GM21360 (cell line): ENCODE results near the gene CSMD2.

Source experiments
- ATAC-seq: cut with Tn5 transposase; IDR thresholded peaks from one replicate; pipeline ENCODE4 v1.9.1; 2021; ENCODE audit warnings: mild to moderate bottlenecking, moderate library complexity; ENCODE audit not compliant: unreplicated experiment

The CSMD2 gene

GRCh38 chr1:33867684-33868083 is 297.3 kb downstream of the CSMD2 start:
- no peak for ATAC-seq

GRCh38 chr1:33866281-33866680 is 298.7 kb downstream of the CSMD2 start:
- no peak for ATAC-seq

GRCh38 chr1:33864460-33865389 is 300.3 kb downstream of the CSMD2 start:
- no peak for ATAC-seq

GRCh38 chr1:33863779-33864178 is 301.3 kb downstream of the CSMD2 start, which contains the start of gene HMGB4:
TSS of gene HMGB4 (plus strand) at chr1:33864079. CDS start at chr1:33864192, 113 bp downstream.
- ATAC-seq = no peak

- ATAC-seq = no peak
Observed at GRCh38 chr1:33860671-33861070, 304.4 kb downstream of the CSMD2 start.

- ATAC-seq = no peak
Observed at GRCh38 chr1:33854091-33854490, 310.9 kb downstream of the CSMD2 start.

- no peak for ATAC-seq
Observed at GRCh38 chr1:33853431-33853830, 311.6 kb downstream of the CSMD2 start.

DNA sequence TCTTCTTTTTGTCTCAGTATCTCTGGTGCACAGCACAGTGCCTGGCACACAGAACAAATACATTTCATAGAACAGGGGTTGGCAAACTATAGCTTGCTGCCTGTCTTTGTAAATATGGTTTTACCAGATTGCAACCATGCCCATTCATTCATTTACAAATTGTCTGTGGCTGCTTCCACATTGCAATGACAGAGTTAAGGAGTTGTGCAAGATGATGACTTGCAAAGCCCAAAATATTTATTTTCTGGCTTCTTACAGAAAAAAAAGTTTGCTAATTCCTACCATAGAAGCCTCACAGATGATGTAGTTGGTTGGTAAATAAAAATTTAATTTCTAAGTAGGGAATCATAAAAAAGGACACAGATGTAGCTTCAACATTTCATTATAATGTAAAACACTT is 312.3 kb downstream of the CSMD2 start:
- ATAC-seq = no peak

GRCh38 chr1:33850481-33850880 is 314.5 kb downstream of the CSMD2 start:
- ATAC-seq = no peak

GRCh38 chr1:33849211-33849610 is 315.8 kb downstream of the CSMD2 start:
- ATAC-seq = no peak

DNA sequence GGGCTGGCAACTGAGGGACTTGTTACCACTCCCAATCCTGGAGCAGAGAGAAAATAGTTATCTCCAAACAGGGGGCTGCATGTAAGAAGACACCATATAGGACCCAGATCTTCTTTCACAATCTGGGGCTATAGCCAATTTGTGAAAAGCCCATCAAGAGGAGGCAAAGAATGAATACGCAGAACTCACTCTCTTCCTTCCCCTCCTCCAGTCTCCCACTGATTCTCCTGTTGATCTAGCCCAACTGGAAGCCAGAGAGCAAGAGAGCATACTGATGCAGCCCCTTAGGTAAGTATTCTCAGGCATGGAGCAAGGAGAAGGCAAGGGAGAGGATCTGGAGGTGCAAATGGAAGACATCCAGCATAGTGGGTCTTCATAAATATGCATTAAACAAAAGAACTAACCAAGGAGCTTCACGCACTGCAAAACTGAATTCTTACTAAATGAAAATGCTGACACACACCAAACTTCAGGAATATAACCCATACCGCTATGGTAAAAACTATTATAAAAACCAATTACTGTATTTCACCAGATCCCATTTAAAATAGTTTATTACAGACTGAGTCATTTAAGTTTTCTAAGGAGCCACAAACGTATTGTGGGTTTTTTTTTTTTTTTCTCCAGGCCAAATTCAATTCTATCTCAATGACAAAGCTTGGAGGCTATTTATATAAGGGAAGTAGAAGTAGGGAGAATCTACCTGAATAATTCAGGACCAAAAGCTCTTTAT is 316.7 kb downstream of the CSMD2 start:
- no peak for ATAC-seq

DNA sequence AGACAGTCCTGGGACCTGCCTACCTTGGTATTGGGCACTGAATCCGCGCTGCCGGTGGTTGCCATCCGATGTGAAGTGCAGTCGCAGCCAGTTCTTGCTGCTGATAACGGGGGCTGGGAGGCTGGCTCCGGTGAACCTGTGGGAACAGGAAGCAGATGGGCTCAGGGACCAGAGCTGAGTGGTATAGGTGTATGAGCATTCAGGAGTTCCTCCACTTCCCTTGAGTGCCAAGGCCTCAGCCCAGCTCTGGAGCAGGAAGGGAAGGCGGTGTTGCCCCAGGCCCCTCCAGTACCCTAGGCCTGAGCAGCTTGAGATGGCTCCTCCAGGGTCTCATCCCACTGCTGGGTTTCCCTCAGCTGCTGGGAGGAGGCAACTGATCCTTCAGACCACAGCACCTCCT is 318.2 kb downstream of the CSMD2 start:
- no peak for ATAC-seq

GRCh38 chr1:33844166-33844565 is 320.9 kb downstream of the CSMD2 start:
- no peak for ATAC-seq

GRCh38 chr1:33842348-33842747 is 322.7 kb downstream of the CSMD2 start:
- no peak for ATAC-seq

GRCh38 chr1:33841494-33841893 is 323.5 kb downstream of the CSMD2 start:
- no peak for ATAC-seq

DNA sequence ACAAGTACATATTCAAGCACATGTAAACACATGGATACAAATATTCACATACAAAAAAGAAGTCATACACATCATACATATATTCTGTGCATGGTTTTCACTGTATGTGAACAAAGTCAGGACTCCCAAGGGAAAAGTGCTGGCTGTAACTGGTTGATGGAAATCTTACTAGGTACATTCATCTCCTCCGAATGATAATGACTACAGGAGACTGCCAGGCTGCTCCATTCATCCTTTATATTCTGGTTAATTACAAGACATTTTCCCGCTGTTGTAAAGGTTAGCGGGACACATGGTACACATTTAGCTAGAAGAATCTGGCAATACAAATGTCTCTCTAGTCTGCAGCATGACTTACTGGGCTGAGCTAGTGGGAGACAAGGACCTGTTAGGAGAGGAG is 327.4 kb downstream of the CSMD2 start:
- no peak for ATAC-seq

DNA sequence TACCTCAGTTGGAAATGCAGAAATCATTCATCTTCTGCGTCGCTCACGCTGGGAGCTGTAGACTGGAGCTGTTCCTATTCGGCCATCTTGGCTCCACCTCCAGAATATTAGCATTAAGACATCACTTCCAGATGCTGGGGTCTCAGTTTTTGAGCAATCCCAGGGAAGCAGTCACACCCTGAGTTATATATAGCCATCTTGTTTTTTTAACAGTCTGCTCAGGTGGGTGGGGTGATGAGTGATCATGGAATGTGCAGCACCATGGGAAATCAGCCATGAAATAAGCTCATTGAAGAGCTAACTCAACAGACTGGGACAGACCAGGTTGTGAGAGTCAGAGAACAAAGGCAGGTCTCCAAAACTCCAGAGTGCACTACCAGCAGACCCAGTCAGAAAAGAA is 328.1 kb downstream of the CSMD2 start:
- no peak for ATAC-seq

- ATAC-seq = no peak
Observed at GRCh38 chr1:33828654-33829053, 336.4 kb downstream of the CSMD2 start.

DNA sequence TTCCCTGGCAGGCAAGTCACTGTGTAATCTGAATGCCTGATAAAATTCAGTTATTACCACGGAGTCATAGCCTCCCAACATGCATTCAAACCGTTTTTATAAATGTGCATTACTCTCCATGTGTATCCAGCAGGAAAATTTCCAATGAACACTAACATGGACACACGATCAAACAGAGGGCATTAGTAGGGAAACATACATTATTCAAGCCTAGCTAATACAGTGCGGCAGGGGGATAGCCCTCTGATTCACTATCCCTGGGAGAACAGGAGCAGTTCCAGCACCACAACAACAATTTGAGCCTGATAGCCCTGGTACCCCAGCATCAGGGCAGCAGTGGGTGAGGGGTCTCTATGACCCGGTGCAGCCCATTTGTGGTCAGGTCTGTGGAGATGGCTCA is 337.0 kb downstream of the CSMD2 start:
- ATAC-seq = no peak

- ATAC-seq = no peak
Observed at GRCh38 chr1:33826711-33827110, 338.3 kb downstream of the CSMD2 start.

GRCh38 chr1:33826311-33826710 is 338.7 kb downstream of the CSMD2 start:
- ATAC-seq = no peak

DNA sequence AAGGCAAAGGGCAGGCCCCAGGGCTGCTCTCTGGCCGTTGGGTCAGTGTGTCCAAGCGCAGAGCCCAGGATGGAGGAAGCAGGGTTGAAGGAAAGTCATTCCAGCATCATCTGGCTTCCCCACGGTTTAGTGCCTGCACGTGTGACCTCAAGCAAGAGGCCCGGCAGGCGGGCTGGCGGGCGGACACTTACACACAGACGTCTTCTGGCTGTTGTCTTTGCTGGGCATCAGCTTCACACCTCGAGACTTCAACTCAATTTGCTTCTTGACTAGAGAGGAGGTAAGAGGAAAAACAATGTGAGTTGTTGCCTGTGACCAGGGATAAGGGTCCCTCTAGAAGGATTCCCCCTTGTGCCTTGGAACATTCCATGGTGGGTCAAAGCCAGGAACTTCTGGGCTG is 339.5 kb downstream of the CSMD2 start:
- ATAC-seq = no peak
